T47D (cell line): ENCODE results near the gene ANKRD33.

Experiments
- DNase-seq, 2 experiments: peaks; one replicate each; pipeline versions ENCODE4 v3.0.0 to v3.0.0-alpha.2; 2011 to 2012; ENCODE audit warnings: low read depth in 1 of 2, low spot score in 1 of 2
- JUND ChIP-seq: IDR thresholded peaks from 2 replicates; pipeline ENCODE4 v1.6.1; 2012; ENCODE audit warnings: low read depth
- in situ Hi-C: cut with HindIII; loops from 2 replicates; pipeline ENCODE4 v1.10.0; 2016; ENCODE audit warnings: low sequenced_read_pairs, low pct_unique_long_range_greater_than_20kb

The ANKRD33 gene

DNA sequence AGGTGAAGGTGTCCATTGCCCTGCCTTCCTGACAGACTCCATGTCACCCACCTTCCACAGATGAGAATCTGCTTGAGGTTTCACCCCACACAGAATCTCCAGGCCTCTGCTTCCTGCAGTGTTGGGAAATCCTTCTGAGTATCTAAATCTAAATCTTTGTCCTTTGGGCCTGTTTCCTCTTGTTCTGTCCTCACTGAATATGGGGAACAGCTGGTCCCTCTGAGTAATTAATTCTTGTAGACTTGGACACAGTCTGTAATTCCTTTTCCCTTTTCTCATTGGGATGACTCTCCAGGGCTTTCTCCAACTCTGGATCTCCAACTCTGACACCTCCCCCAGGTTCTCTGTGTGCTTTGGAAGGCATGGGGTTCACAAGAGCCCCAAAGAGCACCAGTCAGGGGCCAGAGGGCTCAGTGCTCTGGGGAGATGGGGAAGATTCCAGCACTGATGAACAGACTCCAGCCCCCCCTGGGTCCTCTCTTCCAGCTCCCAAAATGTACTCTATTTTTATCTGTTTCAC is 17.1 kb downstream of the ANKRD33 start:
- in situ Hi-C loops = no loop called here
- no peak for DNase-seq
- TF ChIP-seq JUND = no peak

GRCh38 chr12:51905471-51906429 is 17.8 kb downstream of the ANKRD33 start:
- in situ Hi-C loops = no loop called here
- DNase-seq = no peak
- TF ChIP-seq JUND = no peak

GRCh38 chr12:51906430-51907082 is 18.7 kb downstream of the ANKRD33 start:
- in situ Hi-C loops = no loop called here
- no peak for TF ChIP-seq JUND
- DNase-seq = no peak

DNA sequence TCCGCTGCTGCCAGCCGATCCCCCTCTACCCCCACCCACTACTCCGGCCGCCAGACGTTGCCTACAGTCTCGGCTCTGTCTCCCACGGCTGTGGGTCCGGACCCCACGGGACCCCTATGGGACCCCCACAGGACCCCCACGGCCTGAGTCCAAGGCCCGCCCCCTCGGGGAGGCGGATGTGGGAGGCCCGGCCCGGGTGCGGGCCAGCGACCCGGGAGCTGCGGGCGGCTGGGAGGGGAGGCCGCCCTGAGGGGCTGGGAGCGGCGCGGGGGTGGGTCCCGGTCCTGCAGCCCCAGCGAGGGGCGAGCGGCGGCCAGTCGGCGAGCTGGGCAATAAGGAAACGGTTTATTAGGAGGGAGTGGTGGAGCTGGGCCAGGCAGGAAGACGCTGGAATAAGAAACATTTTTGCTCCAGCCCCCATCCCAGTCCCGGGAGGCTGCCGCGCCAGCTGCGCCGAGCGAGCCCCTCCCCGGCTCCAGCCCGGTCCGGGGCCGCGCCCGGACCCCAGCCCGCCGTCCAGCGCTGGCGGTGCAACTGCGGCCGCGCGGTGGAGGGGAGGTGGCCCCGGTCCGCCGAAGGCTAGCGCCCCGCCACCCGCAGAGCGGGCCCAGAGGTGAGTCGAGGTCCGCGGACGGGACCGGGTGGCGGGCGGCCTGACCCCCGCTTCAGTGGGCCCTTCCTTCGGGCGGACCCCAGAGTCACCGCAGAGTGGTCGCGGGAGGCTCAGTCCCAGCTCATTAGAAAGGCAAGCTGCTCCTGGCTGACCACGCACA is 19.4 kb downstream of the ANKRD33 start, which contains the start of gene ACVRL1:
TSS of gene ACVRL1 (plus strand) at position 422 of the 773 bp plus-strand sequence. CDS start 4,971 bp downstream, outside the sequence.
- no peak for DNase-seq
- no peak for TF ChIP-seq JUND

GRCh38 chr12:51907856-51908425 is 20.0 kb downstream of the ANKRD33 start:
- in situ Hi-C loops = no loop called here
- TF ChIP-seq JUND = no peak
- DNase-seq = no peak

More for the DNA sequence above, 19.4 kb downstream of the ANKRD33 start, which contains the start of gene ACVRL1:
- in situ Hi-C loops = no loop called here

DNA sequence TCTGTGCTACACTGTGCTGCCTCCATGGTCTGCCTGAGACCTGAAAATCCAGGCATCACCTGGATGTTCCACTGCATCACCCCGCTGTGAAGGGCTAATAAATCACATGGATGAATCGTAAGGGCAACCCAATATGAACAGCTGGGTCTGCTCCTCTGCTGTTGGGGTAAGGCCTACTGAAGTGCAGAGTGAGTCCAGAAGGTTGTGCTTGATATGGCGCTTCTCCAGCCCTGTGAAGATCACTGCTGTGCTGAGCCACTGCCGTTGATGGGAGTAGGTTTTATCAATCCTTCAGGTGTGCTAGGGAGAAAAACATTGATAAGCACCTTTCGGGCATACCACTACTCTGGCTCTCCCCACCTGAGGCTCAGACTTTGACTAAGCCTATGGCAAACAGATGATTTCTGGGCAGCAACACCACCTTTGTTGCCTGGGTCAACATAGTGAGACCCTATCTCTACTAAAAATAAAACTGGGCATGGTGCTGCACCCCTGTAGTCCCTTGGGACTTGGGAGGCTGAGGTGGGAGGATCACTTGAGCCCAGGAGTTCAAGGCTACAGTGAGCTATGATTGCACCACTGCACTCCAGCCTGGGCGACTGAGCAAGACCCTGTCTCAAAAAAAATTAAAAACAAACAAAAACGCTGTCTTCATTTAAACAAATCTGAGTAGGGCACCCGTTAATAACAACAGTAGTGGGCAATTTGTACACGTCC is 21.1 kb downstream of the ANKRD33 start:
- in situ Hi-C loops = no loop called here
- no peak for DNase-seq
- TF ChIP-seq JUND = no peak

DNA sequence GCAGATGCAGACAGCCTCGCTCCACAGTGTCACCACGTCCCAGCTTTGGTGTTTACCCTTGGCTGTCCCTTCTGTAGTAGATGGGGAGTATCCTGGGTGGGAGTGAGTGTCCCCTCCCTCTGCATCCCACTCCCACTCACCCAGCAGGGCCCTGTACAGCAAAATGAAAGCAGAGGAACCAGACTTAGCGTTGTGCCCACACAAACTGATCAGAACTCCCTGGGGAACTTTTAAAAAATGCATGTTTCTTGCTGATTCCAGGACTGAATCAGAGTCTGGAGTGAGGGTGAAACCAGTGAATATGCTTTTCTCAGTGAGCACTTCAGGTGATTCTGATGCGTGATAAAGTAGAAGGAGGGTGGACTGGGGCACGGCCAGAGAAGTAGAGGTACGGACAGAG is 22.3 kb downstream of the ANKRD33 start:
- no peak for TF ChIP-seq JUND
- DNase-seq = no peak
- in situ Hi-C loops = no loop called here

GRCh38 chr12:51910691-51911090 is 22.8 kb downstream of the ANKRD33 start:
- no peak for TF ChIP-seq JUND
- in situ Hi-C loops = no loop called here
- no peak for DNase-seq

DNA sequence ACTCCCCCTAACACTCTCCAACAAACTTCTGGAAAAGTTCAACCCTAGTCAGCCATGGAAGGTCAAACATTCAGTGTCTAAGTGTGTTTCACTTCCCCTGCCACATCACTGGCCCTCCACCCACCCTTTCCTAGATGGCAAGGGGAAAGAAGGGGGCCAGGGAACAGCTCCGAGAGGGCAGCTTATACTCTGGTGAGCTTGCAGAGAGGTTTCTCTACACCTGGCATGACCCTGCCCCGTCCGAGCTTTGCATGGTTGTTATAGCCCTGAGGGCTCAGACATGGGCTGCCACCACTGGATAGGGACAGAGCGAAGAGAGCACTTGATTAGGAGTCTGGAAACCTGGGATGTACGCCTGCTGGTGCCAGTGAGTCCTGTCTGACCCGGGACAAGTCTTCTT is 23.4 kb downstream of the ANKRD33 start:
- in situ Hi-C loops = no loop called here
- DNase-seq = no peak
- TF ChIP-seq JUND = no peak

- in situ Hi-C loops = no loop called here
- TF ChIP-seq JUND = no peak
- DNase-seq = no peak
Measured at GRCh38 chr12:51911788-51912711, 24.1 kb downstream of the ANKRD33 start.
